Measurements from ENCODE around the gene TMEM41A. TPM values are rescaled to one million over a fixed set of nuclear protein-coding genes. Genes with fewer than 3 reads are reported as not detected.

Gene TMEM41A
- total RNA-seq, 2 donors from 2014 or later, result 9.6 TPM

DNA sequence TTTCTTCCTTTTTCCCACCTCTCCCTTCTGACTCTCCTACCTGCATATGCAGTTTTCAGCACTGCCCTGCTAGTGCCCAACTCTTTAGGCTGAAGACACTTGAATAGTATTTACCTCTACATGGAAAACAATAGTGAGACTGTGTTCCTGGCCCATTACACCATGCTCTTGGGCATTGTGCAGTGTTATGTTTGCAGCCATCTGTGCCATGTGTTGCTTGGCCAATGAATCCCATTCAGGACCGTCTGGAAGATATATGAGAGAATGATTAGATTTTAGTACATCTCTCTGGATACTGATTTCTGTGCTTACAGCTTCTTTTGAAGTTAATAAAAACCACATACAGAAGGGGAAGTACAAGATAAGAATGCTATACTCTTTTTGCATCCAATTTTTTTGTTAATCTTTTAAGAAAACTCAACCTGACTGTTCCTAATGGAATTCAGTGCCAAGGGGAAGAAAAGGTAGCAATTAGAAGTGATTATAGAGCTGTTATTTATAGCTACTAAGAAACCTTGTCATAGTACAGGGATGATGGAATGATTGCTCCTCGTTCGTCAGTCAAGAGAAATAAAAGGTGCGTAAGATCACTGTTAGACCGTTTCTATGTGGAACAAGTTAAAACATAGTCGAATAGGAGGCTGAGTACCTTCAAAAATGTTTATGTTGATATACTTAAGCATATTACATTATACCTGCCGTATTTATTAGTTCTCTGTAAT, 58.9 kb downstream of the TMEM41A start:
- intact Hi-C loops (cut with DNase I), result no loop called here
- DNase-seq (ENCODE audit: low spot score), result no peak

Other genes starting within 250 kb of the TMEM41A start
- 1 to 10 TPM; 3.1 to 4.1 TPM for gene EHHADH, start 245.0 kb downstream of the TMEM41A start, total RNA-seq
- 10 to 100 TPM; 20.7 to 24.7 TPM for gene MAP3K13, start 135.9 kb downstream of the TMEM41A start, total RNA-seq
- gene LIPH, start 53.6 kb upstream of the TMEM41A start, total RNA-seq, result under 1 TPM in 1 of 2 donors, not detected in 1; 0.19 TPM
- gene SENP2, start 87.3 kb upstream of the TMEM41A start, total RNA-seq, result 10 to 100 TPM; 29.3 to 33.0 TPM